EH (cell line): ENCODE data around the gene MVB12B.

Experiments used
- DNase-seq: peaks from one replicate; pipeline ENCODE4 v3.0.0-alpha.2; 2015; ENCODE audit warnings: low read depth

Gene MVB12B

GRCh38 chr9:126408004-126408403 is 81.4 kb downstream of the MVB12B start:
- no peak for DNase-seq

DNA sequence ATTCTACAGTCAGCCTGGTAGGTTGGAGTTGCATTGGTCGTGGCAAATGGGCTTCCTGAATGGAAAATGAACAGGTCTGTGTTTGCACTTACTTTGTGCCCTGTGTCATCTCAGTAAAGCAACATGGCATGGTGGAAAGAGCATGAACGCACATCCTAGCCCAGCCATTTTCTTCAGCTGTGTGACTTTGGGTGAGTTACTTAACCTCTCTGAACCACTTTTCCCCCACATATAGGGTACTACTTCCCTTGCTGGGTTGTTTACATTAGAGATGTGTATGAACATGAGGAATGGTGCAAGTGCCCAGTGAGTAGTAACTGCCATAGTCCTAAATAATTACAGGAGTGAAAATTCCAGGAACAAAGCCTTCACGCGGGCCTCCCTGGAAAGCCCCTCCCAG is 83.6 kb downstream of the MVB12B start:
- no peak for DNase-seq

DNA sequence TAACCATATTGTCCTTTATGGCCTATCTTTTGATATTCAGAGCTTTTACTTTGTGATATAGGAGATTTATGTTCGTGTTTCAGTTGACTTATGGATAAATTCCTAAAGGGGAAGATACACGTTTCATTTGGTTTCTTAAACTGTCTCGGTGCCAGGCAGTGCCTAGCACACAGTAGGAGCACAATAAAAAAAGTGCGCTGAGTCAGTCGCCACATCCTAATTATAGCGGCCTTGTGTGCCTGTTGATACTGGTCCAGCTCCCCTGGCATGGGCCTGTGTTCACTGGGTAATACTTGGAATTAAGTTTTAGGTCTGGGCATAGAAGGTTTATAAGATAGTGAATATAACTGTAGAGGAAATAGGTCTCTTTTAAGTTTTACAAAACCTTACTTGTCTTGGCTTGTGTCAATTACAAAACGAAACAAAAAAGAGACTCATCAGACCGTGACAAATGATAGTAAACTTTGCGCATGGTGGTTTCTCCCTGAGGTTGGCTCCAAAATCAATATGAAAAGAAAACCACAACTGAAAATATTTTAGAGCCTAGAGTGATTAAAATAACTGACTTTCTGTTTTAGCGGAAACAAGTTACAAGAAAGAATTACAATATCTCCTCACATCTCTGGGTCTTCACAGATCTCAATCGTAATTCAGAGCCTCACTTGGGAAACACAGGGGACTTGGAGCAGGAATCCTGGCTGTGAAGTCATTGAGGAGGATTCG is 84.8 kb downstream of the MVB12B start:
- DNase-seq = no peak

DNA sequence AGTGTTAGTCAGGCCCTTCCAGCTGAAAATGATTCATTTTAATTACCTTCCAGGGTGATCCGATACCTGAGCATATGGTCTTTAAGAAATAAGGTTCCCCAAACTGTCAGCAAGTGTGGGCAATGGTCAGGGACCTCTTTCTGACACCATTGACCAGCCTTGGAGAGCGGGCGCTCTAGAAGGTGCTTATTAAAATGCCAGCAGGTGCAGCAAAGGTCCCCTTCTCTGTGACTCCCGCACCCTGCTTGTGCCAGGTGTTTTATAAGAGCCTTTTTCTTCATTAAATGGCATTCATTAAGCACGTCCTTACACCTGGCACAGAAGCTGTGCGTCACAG is 85.3 kb downstream of the MVB12B start:
- no peak for DNase-seq

- DNase-seq = peak; percentile 31
Observed at GRCh38 chr9:126412905-126413304, 86.3 kb downstream of the MVB12B start.

- no peak for DNase-seq
Observed at GRCh38 chr9:126413391-126414068, 86.9 kb downstream of the MVB12B start.

GRCh38 chr9:126415741-126416370 is 89.2 kb downstream of the MVB12B start:
- no peak for DNase-seq

DNA sequence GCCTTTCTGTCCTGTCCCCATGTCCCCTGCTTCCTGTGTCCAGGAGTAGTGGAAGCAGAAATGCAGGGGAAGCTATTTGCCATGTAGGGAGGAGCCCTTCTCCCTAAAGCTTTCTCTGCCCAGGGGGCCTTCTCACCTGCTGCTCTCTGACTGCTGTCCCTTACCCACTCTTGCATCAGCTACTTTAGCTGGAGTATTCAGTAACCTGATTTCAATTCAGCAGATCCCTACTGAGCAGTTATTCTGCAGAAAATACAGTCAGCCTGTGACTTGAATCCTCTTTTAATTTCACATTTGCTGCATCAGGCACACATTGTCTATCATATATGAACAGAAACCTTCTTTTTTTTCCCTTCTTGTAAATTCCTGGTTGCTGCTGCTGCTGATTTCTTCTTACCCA is 90.4 kb downstream of the MVB12B start:
- no peak for DNase-seq

GRCh38 chr9:126417684-126418083 is 91.1 kb downstream of the MVB12B start:
- DNase-seq = no peak

DNA sequence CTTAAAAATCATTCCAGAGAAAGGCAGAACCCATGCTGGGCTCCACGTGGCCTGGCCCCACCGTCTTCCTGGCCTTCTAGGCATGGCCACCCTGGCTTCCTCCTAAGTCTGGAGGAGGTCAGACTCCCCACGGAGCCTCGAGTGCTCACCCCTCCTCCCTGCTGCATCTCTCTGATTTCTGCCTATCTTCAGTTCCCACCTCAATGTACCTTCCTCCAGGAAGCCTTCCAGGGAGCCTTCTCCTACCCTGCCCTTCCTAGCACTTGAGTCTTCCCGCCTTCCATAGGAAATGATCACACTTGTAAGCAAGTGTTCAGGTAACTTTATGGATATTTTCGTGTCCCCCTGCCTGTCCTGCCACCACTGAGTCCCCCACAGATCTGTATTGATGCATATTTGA is 92.0 kb downstream of the MVB12B start:
- DNase-seq = no peak

DNA sequence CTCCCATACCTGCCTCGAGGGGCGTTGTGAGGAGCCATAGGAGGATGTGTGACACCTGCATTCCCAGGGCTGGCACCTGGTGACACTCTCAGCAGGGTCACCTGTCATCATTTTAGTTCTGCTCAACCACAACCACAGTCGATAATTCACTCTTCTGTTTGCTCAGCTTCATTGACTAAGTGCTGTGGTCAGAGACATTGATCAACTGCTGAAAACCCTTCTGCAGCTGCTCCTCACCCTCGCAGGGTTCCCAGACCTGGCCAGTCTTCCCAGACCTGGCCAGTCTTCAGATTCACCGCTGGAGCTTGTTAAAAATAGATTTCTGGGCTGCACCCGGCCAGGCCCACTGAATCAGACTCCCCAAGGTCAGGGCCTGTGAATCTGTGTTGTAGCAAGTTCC is 92.8 kb downstream of the MVB12B start:
- no peak for DNase-seq

DNA sequence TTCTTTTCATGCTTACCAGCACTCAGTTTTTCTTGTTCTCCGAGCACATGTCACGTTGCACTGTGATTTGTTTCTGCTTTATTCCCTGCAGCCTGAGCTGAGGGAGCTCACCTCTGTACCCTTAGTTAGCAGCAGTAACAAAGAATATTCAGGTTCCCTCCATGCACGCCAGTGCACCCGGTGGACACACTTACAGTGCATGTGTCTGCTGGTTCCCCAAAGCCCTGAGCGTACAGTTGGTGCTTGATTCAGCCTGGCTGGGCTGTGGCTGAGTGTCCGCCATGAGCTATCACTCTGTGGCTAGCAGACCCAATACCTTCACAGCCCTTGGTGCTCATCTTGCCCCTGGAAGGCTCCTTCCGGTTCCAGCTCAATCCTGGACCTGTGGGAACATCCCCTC is 93.5 kb downstream of the MVB12B start:
- DNase-seq = no peak

DNA sequence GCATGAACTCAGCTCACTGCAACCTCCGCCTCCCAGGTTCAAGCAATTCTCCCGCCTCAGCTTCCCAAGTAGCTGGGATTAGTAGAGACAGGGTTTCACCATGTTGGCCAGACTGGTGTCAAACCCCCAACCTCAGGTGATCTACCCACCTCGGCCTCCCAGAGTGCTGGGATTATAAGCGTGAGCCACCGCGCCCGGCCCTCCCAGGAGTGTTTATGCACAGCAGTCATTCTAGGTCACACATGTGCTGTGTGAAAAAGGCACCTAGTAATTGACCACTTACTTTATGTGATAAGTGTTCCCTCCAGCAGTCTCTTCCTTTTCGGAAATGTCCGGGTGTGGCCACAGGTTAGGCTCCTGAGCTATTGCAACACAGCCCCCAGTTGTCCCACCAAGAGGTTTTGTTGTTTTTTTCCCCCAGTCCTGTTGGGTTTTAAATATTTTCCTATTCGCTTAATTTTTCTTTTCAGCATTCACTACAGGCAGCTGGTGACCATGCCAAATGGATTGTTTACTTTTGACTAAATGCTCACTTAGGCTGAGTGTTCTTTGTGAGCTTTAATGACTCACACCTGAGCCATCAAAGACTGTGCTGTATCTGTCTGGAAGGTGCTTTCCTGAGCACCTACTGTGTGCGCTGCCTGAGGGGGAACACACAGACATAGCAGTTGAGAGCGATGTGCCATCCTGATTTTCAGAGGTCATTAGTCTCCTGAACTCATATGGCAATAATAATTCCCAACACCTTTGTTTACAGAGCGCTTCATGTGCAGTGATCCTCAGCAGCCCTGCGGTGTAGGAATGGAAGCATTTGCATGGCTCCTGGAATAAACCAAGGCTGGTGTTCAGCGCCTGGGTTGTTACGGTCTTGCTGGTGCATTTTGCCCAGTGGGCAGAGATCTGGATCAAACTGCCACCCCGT is 94.3 kb downstream of the MVB12B start:
- DNase-seq = peak; percentile 44

- no peak for DNase-seq
Observed at GRCh38 chr9:126421567-126422428, 95.2 kb downstream of the MVB12B start.

DNA sequence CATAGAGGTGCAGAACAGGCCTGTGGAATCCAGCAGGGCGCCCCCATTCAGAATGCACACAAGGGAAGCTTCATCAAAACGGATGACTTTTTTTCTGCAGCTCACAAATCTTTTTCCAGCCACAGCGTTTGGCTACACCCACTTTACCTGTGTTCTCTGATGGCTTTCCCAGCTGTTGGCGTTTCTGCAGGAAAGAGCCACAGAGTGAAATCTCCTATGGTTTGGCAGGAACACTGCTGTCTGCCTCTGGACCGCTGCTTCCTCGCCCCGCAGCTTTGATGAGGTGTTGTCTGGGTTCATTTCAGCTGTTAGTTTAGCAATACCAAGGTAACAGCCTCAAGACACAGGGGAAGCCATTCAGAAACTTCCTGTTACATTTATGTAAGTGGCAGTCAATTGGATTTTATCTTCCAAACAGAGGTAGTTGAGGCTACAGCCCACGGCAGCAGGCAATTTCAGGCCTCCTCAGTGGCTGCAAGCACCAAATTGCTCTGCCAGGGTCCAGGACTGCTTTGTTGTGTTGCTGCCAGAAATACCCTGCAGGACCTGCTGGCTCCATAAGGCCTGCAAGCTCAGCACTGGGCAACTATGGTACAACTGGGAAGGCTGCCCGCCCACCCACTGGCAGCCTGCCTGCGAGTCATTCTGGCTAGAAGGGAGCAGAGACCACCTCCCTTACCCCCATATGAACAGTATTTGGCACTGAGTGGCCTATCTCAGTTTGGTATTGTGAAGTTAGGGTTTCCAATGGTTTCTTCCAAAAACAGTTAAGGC is 96.7 kb downstream of the MVB12B start:
- DNase-seq = no peak

DNA sequence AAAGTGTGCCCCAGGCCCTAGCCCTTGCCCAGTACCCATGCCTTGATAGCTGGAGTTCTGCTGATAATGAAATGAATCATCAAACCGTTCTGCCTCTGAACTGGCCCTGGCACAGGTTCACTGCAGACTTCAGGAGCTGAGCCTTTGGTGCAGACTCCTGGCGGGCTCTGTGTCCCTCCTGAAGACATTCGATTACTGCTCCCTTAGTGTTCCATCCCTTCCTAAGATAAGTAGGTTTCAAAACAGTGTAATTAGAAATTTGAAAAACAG is 97.2 kb downstream of the MVB12B start:
- no peak for DNase-seq

GRCh38 chr9:126424511-126424910 is 97.9 kb downstream of the MVB12B start:
- no peak for DNase-seq

DNA sequence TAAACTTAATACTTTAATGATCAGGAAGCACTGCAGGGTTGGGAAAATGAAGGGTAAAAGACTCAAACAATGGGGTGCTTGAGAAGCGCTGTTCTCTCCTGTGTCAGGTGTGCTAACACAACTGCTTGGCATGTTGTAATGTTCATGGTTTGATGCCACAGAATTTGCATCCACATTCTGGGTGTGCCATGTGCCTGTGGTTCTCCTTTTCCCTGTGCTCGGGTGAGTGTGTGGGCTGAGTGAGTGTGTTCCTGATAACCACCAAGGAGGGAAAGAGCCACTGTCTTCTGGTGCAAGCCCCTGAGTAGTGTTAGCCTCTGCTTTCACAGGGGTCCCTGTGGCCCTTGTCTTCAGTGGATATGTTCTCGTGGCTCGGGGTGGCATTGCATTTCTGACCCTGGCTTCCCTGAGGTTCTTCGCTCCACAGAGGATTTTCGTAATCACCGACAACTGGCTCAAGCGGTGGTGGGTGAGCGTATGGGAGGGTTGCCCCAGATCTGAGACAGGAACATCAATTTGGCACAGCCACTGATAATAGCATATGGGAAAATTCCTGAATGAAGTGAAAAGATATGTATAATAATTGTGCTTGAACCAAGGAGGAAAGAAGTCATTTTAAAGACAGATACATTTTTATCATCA is 102.0 kb downstream of the MVB12B start:
- DNase-seq = no peak

DNA sequence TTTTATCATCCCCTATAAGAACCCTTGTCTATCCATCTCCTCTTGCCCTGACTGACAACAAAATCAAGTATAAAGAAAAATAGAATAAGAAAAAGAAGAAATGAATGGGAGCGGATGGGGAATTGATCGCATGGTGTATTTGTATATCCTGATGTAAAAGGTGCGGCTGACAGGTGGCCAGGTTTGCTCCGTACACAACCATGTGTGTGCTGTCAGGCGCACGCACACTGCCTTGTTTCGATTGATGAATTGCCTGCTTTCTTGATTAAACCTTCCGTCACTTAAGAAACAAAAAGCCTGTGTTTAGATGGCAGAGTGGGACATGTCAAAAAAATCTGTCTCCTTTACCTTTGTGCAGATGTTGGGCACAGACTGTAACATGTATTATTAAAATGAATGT is 102.6 kb downstream of the MVB12B start:
- no peak for DNase-seq

DNA sequence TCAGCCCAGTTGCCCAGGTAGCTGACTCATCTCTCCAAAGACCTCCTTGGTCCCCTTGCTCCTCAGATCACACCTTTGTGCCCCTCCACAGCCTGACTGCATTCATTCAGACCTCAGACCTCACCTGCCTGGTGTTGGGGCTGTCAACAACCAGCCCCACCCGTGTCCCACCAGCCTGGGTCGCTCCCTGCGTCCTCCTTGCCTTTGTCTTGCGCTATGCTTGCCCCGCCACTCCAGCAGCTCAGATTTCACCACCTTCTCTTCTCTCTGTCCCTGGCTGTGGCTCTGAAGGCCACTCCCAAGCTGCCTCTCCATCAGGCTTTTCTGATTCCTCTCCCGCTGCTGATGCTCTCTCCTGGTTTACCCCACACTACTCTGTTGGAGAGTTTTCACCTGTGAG is 103.5 kb downstream of the MVB12B start:
- DNase-seq = no peak
